ENCODE results near the gene MUC2.

The MUC2 gene

GRCh38 chr11:1030086-1030485 is 44.6 kb upstream of the MUC2 start:
- Histone ChIP-seq H3K4me1 (ENCODE audit: control insufficient read depth in 1 of 2, insufficient read depth in 2 of 2, low read length in 2 of 2) (no peaks in the 10 kb centered on the region), H3K27me3 (ENCODE audit: control insufficient read depth in 1 of 2, insufficient read depth in 2 of 2, low read length in 2 of 2) (no peaks in the 10 kb centered on the region)

GRCh38 chr11:1030556-1030955 is 44.1 kb upstream of the MUC2 start:
- no peak overlapping the region for H3K27ac ChIP-seq (ENCODE audit: low read depth, low read length)
- H3K9me3 ChIP-seq (ENCODE audit: control insufficient read depth in 1 of 2, low read length in 2 of 2): no peaks in the 10 kb centered on the region
- H3K9ac ChIP-seq (ENCODE audit: low read depth in 1 of 2, low read length in 2 of 2): no peak overlapping the region
- H3K4me1 ChIP-seq (ENCODE audit: control insufficient read depth in 1 of 2, insufficient read depth in 2 of 2, low read length in 2 of 2): no peaks in the 10 kb centered on the region
- no peaks in the 10 kb centered on the region for H3K27me3 ChIP-seq (ENCODE audit: control insufficient read depth in 1 of 2, insufficient read depth in 2 of 2, low read length in 2 of 2)
- H3K36me3 ChIP-seq (ENCODE audit: control insufficient read depth in 1 of 2, insufficient read depth in 2 of 2, low read length in 2 of 2): no peaks in the 10 kb centered on the region
- no peak overlapping the region for H3K4me3 ChIP-seq (ENCODE audit: low read depth in 1 of 2, low read length in 2 of 2)

More at GRCh38 chr11:1030086-1030485, 44.6 kb upstream of the MUC2 start:
- H3K27ac ChIP-seq (ENCODE audit: low read depth, low read length): no peak overlapping the region
- no peaks in the 10 kb centered on the region for H3K9me3 ChIP-seq (ENCODE audit: control insufficient read depth in 1 of 2, low read length in 2 of 2)
- no peak overlapping the region for H3K4me3 ChIP-seq (ENCODE audit: low read depth in 1 of 2, low read length in 2 of 2)
- H3K9ac ChIP-seq (ENCODE audit: low read depth in 1 of 2, low read length in 2 of 2): no peak overlapping the region
- H3K36me3 ChIP-seq (ENCODE audit: control insufficient read depth in 1 of 2, insufficient read depth in 2 of 2, low read length in 2 of 2): no peaks in the 10 kb centered on the region

- Histone ChIP-seq H3K36me3 (ENCODE audit: control insufficient read depth in 1 of 2, insufficient read depth in 2 of 2, low read length in 2 of 2) (no peaks in the 10 kb centered on the region), H3K9ac (ENCODE audit: low read depth in 1 of 2, low read length in 2 of 2) (no peak overlapping the region), H3K27me3 (ENCODE audit: control insufficient read depth in 1 of 2, insufficient read depth in 2 of 2, low read length in 2 of 2) (no peaks in the 10 kb centered on the region), H3K9me3 (ENCODE audit: control insufficient read depth in 1 of 2, low read length in 2 of 2) (no peaks in the 10 kb centered on the region), H3K4me1 (ENCODE audit: control insufficient read depth in 1 of 2, insufficient read depth in 2 of 2, low read length in 2 of 2) (no peaks in the 10 kb centered on the region), H3K27ac (ENCODE audit: low read depth, low read length) (no peak overlapping the region), H3K4me3 (ENCODE audit: low read depth in 1 of 2, low read length in 2 of 2) (no peak overlapping the region)
Measured at GRCh38 chr11:1031121-1031899, 43.4 kb upstream of the MUC2 start.

GRCh38 chr11:1032310-1032891 is 42.3 kb upstream of the MUC2 start:
- no peak overlapping the region for H3K9ac ChIP-seq (ENCODE audit: low read depth in 1 of 2, low read length in 2 of 2)
- H3K27ac ChIP-seq (ENCODE audit: low read depth, low read length): no peak overlapping the region
- H3K4me3 ChIP-seq (ENCODE audit: low read depth in 1 of 2, low read length in 2 of 2): no peak overlapping the region
- H3K4me1 ChIP-seq (ENCODE audit: control insufficient read depth in 1 of 2, insufficient read depth in 2 of 2, low read length in 2 of 2): no peaks in the 10 kb centered on the region
- no peaks in the 10 kb centered on the region for H3K27me3 ChIP-seq (ENCODE audit: control insufficient read depth in 1 of 2, insufficient read depth in 2 of 2, low read length in 2 of 2)
- no peaks in the 10 kb centered on the region for H3K9me3 ChIP-seq (ENCODE audit: control insufficient read depth in 1 of 2, low read length in 2 of 2)
- no peaks in the 10 kb centered on the region for H3K36me3 ChIP-seq (ENCODE audit: control insufficient read depth in 1 of 2, insufficient read depth in 2 of 2, low read length in 2 of 2)

GRCh38 chr11:1033016-1033798 is 41.5 kb upstream of the MUC2 start:
- Histone ChIP-seq H3K4me3 (ENCODE audit: low read depth in 1 of 2, low read length in 2 of 2) (no peak overlapping the region), H3K27ac (ENCODE audit: low read depth, low read length) (no peak overlapping the region), H3K9ac (ENCODE audit: low read depth in 1 of 2, low read length in 2 of 2) (no peak overlapping the region), H3K9me3 (ENCODE audit: control insufficient read depth in 1 of 2, low read length in 2 of 2) (no peaks in the 10 kb centered on the region), H3K36me3 (ENCODE audit: control insufficient read depth in 1 of 2, insufficient read depth in 2 of 2, low read length in 2 of 2) (no peaks in the 10 kb centered on the region), H3K27me3 (ENCODE audit: control insufficient read depth in 1 of 2, insufficient read depth in 2 of 2, low read length in 2 of 2) (peaks cover 0 to 2% of the 10 kb centered on the region in 2 donors), H3K4me1 (ENCODE audit: control insufficient read depth in 1 of 2, insufficient read depth in 2 of 2, low read length in 2 of 2) (no peaks in the 10 kb centered on the region)

- Histone ChIP-seq H3K4me1 (ENCODE audit: control insufficient read depth in 1 of 2, insufficient read depth in 2 of 2, low read length in 2 of 2) (no peaks in the 10 kb centered on the region), H3K9me3 (ENCODE audit: control insufficient read depth in 1 of 2, low read length in 2 of 2) (no peaks in the 10 kb centered on the region), H3K36me3 (ENCODE audit: control insufficient read depth in 1 of 2, insufficient read depth in 2 of 2, low read length in 2 of 2) (no peaks in the 10 kb centered on the region), H3K4me3 (ENCODE audit: low read depth in 1 of 2, low read length in 2 of 2) (no peak overlapping the region), H3K27me3 (ENCODE audit: control insufficient read depth in 1 of 2, insufficient read depth in 2 of 2, low read length in 2 of 2) (peaks cover 0 to 6% of the 10 kb centered on the region in 2 donors), H3K27ac (ENCODE audit: low read depth, low read length) (no peak overlapping the region), H3K9ac (ENCODE audit: low read depth in 1 of 2, low read length in 2 of 2) (no peak overlapping the region)
Measured at GRCh38 chr11:1034001-1034400, 40.7 kb upstream of the MUC2 start.

GRCh38 chr11:1034456-1035295 is 40.0 kb upstream of the MUC2 start:
- Histone ChIP-seq H3K36me3 (ENCODE audit: control insufficient read depth in 1 of 2, insufficient read depth in 2 of 2, low read length in 2 of 2) (no peaks in the 10 kb centered on the region), H3K9ac (ENCODE audit: low read depth in 1 of 2, low read length in 2 of 2) (no peak overlapping the region), H3K4me3 (ENCODE audit: low read depth in 1 of 2, low read length in 2 of 2) (no peak overlapping the region), H3K9me3 (ENCODE audit: control insufficient read depth in 1 of 2, low read length in 2 of 2) (no peaks in the 10 kb centered on the region), H3K27me3 (ENCODE audit: control insufficient read depth in 1 of 2, insufficient read depth in 2 of 2, low read length in 2 of 2) (peaks cover 0 to 8% of the 10 kb centered on the region in 2 donors), H3K27ac (ENCODE audit: low read depth, low read length) (no peak overlapping the region), H3K4me1 (ENCODE audit: control insufficient read depth in 1 of 2, insufficient read depth in 2 of 2, low read length in 2 of 2) (no peaks in the 10 kb centered on the region)

- no peak overlapping the region for H3K9ac ChIP-seq (ENCODE audit: low read depth in 1 of 2, low read length in 2 of 2)
- H3K36me3 ChIP-seq (ENCODE audit: control insufficient read depth in 1 of 2, insufficient read depth in 2 of 2, low read length in 2 of 2): no peaks in the 10 kb centered on the region
- H3K4me1 ChIP-seq (ENCODE audit: control insufficient read depth in 1 of 2, insufficient read depth in 2 of 2, low read length in 2 of 2): no peaks in the 10 kb centered on the region
- H3K4me3 ChIP-seq (ENCODE audit: low read depth in 1 of 2, low read length in 2 of 2): no peak overlapping the region
- H3K27ac ChIP-seq (ENCODE audit: low read depth, low read length): no peak overlapping the region
- H3K9me3 ChIP-seq (ENCODE audit: control insufficient read depth in 1 of 2, low read length in 2 of 2): no peaks in the 10 kb centered on the region
- peaks cover 0 to 8% of the 10 kb centered on the region in 2 donors for H3K27me3 ChIP-seq (ENCODE audit: control insufficient read depth in 1 of 2, insufficient read depth in 2 of 2, low read length in 2 of 2)
Measured at GRCh38 chr11:1035577-1036283, 38.9 kb upstream of the MUC2 start.

GRCh38 chr11:1036303-1036923 is 38.3 kb upstream of the MUC2 start, which contains the start of gene MUC6:
Gene MUC6 (minus strand): TSS chr11:1036718. CDS start chr11:1036655, 63 bp downstream.
- Histone ChIP-seq H3K9me3 (ENCODE audit: control insufficient read depth in 1 of 2, low read length in 2 of 2) (no peaks in the 10 kb centered on the region), H3K27me3 (ENCODE audit: control insufficient read depth in 1 of 2, insufficient read depth in 2 of 2, low read length in 2 of 2) (peaks cover 0 to 8% of the 10 kb centered on the region in 2 donors), H3K9ac (ENCODE audit: low read depth in 1 of 2, low read length in 2 of 2) (no peak within 1 kb of the TSS), H3K4me1 (ENCODE audit: control insufficient read depth in 1 of 2, insufficient read depth in 2 of 2, low read length in 2 of 2) (no peaks in the 10 kb centered on the region), H3K4me3 (ENCODE audit: low read depth in 1 of 2, low read length in 2 of 2) (no peak within 1 kb of the TSS), H3K36me3 (ENCODE audit: control insufficient read depth in 1 of 2, insufficient read depth in 2 of 2, low read length in 2 of 2) (no peaks in the 10 kb centered on the region), H3K27ac (ENCODE audit: low read depth, low read length) (no peak within 1 kb of the TSS)
